SK-MEL-5 (cell line): ENCODE measurements around the gene UBASH3A. TPM values are rescaled to one million over a fixed set of nuclear protein-coding genes. Genes with fewer than 3 reads are reported as not detected.

Source experiments
- DNase-seq: peaks from one replicate; pipeline ENCODE4 v3.0.0-alpha.2; 2016; ENCODE audit warnings: low read depth, low spot score
- in situ Hi-C: cut with HindIII; loops from 2 replicates; pipeline ENCODE4 v1.10.0; 2016; ENCODE audit warnings: low sequenced_read_pairs, high pct_unique_total_duplicates, low pct_unique_long_range_greater_than_20kb
- total RNA-seq: library from RNA; depleted of rRNA; stranded (reverse); fragments of >200 nt; shearing (Covaris generic); gene quantifications from 2 replicates; pipeline ENCODE4 v1.2.3, GENCODE V29; 2014

UBASH3A gene
- total RNA-seq, 1 experiment from 2014 or later, result not detected

DNA sequence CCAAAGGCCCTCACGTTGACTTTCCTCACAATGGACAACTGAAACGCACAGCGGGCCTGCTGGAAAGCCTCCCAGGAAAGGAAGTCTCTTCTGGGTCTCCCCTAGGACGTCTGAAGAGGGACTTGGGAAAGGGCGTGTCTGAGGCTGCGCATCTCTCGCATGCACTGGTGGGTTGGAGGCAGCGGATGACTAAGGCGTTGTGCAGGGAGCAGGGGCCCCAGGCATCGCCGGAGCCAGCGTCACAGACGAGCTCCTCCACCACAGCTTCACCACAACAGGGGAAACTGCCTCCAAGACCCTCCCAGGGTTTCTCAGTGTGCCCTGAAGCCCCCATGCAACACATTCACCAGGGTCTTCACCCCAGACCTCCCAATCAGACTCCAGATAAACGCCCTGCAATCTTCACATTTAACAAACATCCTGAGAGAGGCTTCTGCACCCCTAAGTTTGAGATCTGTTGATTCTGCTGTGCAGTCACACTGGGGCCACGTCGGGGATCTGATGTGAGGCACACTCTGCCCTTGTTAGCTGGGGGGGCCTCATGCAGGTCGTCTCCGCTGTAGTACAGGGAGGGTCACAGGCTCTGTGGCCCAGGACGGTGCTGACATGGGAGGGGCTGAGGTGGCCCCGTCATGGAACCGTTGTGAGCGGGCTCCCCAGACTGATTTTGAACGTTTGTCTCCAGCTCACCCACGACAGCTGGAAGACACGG lies 30.4 kb upstream of the UBASH3A start:
- in situ Hi-C loops, result no loop called here

DNA sequence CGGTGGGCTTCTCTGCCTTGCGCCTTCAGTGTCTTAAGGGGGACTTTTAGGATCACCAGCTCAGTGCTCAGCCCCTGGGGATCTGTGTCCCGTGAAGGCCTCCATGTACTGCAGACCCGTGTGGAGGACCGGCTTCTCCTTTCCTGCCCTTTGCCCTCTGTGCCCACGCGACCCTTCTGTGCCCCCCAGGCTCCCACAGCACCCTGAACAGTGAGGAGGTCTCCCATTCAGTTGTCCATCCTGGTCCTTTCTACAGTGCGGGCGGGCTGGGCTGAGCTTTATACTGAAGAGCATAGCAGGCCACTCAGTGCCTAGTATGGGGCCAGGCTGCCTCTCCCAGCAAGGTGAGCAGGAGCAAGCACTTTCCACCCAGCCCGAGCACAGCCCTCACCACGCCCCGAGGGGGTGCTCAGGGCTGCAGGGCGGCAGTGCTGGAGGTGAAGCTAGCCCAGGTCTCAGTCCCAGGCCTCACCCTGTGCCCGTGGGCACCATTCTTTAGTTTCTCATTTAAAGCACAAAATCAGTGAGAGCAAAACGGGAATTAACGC lies 29.7 kb upstream of the UBASH3A start:
- no peak for DNase-seq
- in situ Hi-C loops, result no loop called here

More for the DNA sequence above, 30.4 kb upstream of the UBASH3A start:
- no peak for DNase-seq

DNA sequence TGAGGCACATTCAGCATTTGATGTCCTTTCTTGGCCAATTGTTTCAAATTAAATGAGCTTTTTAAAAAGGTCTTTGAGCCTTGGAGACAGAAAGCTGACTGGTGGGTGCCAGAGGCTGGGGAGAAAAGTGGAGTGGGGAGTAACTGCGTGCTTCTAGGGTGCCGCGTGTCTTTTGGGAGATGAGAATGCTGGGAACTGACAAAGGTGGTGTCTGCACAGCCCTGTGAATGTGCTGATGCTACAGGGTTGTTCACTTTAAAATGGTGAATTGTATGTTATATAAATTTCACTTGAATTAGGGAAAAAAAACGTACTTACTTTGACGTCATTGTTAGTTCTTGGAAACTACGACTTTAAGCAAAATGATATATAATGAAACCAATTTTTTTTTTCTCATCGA lies 29.2 kb upstream of the UBASH3A start:
- DNase-seq, result no peak
- in situ Hi-C loops, result no loop called here

DNA sequence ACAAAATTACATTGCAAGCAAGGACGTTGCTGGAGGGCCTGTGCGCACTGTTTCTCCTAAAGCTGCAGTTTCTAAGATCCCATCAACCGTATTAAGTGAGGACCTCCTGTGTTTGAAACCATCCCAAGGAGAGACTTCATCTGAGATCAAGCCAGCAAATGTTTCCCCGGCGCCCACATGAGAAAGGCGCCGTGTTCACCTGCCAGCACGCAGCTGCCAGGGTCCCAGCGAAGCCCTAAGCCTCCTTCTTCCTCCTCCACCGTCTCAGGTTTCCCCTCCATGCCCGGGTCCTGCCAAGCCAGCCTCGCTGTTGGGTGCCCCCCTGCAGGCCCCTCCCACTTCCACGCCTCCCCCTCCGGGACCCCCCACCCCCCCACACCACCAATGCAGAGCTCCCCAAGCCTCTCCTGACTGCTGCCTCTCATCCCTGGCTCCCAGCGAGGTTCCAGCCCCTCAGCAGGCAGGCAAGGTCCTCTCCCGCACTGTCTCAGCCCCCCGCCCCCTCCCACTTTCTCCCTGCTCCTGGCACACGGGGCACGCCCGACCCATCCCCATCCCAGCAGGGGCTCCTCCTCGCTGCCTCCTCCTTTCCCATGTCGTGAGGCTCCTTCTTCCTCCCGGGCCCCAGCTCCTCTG lies 28.7 kb upstream of the UBASH3A start:
- in situ Hi-C loops, result no loop called here
- DNase-seq, result no peak

DNA sequence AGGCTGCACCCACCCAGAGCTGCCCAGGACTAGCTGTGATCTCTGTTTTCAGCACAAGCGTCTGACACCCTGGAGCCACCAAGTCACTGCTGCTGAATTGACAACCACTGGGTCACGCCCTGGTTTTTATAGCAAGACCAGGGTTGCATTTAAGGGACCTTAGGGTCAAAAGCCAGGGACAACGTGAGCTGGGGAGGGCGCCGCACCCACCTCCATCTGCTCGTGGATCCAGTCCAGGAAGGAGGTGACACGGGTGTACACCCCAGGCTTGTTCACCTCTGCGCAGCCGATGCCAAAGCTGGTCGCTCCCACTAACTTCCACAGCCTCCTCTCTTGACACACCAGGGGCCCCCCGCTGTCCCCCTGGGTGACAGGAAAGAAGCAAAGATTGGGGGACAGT lies 28.2 kb upstream of the UBASH3A start:
- in situ Hi-C loops, result no loop called here
- DNase-seq, result no peak

DNA sequence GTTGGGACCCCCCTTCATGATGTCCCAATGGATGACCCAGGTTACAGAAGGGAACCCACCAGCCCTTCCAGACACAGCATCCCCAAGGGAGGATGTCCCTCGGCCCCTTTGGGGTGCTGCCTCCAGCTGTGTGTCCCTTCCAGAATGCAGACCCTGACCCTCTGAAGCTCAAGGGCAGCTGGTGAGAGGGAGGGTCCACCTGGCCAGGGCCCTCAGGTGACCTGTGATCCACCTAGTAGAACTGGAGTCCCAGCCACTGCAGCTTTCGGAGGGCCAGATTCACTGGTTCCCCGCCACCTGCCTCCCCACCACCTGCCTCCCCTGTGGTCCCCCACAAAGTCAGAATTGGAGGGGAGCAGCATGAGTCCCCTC lies 27.8 kb upstream of the UBASH3A start:
- in situ Hi-C loops, result no loop called here
- no peak for DNase-seq

DNA sequence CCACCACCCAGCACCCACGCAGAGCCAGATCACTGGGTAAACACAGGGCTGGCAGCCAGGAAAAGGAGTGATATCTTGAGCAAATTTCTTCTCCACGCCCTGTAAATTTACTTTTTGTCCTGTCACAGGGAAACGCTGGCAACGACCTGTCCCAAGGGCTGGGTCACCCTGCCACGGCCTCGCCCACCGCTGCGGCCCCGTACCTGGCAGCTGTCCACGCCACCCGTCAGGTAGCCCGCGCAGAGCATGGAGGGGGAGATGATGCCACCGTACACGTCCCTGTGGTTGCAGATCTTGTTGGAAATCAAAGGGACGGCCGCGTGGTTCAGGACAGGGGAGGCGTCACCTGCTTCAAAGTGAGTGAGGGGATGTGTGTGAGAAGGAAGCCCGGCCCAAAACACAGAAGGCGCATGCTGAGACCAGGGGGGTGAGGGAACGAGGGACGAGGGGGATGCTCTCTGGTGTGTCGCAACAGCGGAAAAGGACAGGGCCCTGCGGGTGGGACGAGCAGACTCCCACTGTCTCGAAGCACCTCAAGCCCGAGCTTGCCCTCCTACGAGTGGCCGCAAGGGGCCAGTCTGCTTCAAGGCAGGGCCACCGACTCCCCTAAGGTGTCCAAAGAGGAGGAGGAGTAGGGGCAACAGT lies 27.2 kb upstream of the UBASH3A start:
- in situ Hi-C loops, result no loop called here
- DNase-seq, result no peak

DNA sequence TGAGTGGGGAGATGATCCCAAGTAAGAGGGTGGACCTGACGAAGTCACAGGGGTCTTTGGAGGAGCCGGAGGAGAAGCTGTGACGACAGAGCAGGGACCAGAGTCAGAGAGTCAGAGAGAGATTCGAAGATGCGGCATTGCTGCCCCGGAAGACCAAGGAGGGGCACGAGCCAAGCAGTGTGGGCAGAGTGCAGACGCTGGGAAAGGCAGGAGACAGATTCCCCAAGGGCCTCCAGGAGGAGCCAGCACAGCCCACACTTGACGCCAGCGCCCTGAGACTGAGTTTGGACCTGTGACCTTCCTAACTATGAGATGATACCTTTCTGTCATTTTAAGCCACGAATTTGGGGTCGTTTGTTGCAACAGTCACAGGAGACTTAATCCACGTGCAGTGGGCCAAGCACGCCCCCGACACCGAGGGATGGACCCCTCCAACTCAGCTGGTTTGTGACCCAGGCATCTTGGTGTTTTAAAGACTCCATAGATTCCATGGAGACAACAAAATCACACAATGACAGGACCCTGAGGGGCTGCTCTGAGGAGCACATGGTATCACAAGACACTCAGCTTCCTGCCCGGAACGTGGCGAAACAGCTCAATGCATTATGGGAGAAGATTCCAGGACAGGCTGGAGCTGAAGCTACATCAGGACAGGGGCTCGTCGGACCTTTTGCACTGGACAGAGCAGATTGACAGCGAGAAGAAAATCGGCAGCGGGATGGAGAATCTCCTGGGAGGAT lies 26.3 kb upstream of the UBASH3A start:
- in situ Hi-C loops, result no loop called here
- DNase-seq, result peak; percentile 20

DNA sequence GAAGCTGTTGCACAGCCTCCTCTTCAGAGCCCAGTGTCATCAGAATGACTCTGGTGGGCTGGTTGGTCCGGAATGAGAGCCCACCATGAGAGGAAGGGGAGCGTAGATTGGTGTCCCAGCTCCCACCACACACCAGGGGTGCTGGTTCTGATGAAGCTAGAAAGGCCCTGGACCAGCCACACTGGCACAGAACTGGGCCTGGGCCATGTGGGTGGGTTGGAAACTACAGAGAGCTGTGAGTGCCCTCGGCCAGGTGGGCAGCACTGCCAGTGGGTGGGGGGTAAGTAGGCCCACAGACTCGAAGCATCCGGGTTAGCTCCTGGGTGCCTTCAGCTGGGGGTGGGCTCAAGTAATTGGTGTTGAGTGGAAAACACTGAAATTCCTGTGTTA lies 25.8 kb upstream of the UBASH3A start:
- no peak for DNase-seq
- in situ Hi-C loops, result no loop called here

DNA sequence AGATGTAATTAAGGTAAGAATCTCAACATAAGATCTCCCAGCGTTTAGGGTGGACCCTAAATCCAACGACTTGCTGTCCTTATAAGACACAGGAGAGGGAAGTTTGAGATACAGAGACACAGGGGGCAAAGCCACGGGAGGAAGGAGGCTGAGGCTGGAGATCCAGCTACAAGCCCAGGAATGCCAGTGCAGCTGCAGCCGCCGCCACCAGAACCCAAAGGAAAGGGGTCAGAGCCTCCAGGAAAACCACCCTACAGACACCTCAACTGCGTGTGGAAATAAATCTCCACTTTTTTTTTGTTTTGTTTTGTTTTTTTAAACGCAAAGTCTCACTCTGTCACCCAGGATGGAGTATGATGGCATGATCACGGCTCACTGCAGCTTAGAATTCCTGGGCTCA lies 25.3 kb upstream of the UBASH3A start:
- in situ Hi-C loops, result no loop called here
- no peak for DNase-seq

DNA sequence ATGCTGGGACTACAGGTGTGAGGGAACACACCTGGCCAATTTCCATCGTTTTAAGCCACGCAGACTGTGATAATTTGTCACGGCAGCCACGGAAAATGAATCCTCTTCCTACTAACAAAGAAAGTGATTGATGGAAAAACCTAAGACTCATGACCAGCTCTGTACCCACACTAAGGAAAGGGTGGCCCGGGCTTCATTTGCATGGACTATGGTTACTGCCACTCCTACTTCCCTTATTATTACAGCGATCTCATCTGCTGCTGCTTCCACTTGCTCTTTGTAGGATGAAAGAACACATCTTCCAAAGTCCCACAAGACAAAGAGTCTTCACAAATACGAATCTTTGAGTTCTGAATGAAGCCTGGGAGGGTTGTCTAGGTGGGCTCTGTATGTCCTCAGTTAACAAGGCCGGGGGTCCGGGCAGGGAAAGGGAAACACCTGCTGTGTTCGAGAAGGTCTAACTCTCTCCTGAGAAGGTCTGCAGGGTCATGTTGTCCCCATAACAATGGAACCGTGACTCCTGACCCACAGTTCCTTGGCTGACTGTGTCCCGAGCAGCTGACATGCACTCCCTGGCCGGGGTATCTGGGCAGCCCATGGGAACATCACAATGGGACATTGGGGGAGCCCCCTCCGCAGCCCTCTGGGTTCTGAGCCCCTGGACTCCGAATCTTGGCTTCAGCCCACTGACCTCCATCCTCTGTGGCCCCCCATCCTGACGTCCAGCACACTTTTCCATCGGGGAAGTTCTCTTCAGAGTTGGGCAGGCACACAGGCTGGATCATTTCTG lies 24.1 kb upstream of the UBASH3A start:
- DNase-seq, result no peak
- in situ Hi-C loops, result no loop called here

DNA sequence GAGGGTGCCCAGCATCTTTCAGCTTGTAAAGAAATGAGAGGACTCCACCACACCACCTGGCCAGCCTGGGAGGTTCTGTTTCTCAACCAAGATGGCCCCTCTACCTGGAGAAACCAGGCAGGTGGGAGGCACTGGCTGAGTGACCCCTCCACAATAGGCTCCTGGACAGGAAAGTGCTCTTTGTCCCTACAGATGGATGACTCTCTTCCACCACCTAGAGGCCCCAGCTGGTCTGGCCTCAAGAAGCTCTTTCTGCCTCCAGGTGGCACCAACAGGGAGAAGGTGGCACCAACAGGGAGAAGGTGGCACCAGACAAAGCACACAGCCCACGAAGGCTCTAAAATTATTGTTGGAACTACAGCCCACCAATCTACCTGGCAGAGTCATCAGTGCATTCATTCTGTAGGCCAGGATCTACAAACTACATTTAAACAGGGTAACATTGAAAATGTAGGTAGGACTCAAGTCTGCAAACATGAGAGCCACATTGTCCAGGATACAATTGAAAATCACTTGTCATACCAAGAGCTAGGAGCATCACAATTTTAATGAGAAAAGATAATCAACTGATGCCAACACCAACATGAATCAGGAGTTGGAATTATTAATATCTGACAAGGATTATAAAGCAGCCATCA lies 22.2 kb upstream of the UBASH3A start:
- peak; percentile 59 for DNase-seq
- in situ Hi-C loops, result no loop called here

DNA sequence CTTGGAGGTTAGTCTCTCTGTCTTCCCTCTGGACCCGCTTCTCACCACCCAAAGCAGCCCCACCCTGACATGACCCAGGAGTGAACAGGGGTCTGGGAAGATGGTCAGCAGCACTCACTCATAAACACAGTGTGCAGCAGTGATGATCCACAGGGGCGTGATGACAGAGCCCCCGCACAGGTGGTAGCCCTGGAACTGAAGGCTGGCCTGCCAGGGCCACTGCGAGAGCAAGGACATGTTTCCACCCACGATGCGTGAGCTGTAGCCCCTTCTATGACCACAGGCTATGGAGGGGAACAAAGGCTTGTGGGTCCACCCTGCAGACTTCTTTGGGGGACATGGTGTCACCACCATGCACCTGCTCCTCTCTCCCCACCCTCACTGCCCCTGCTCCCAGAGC lies 20.8 kb upstream of the UBASH3A start:
- in situ Hi-C loops, result no loop called here

DNA sequence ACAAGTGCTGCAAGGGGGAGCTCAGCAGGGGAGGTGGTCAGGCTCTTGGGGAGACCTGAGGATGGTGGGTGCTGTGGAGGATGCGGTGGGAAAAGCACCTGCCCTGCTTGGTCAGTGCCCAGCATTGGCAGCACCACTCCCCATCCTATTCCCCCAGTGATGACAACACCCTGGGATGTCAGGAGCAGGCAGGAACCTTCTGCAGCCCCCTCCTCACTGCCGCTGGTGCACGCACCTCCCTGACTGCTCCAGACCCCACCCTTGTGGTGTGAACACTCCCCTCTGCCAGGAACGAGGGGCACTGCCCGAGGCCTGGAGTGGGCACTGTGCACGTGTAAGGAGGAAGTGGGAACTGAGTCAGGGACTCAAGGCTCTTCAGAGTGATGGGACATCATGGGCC lies 20.4 kb upstream of the UBASH3A start:
- in situ Hi-C loops, result no loop called here
- DNase-seq, result no peak

More for the DNA sequence above, 20.8 kb upstream of the UBASH3A start:
- DNase-seq, result no peak

DNA sequence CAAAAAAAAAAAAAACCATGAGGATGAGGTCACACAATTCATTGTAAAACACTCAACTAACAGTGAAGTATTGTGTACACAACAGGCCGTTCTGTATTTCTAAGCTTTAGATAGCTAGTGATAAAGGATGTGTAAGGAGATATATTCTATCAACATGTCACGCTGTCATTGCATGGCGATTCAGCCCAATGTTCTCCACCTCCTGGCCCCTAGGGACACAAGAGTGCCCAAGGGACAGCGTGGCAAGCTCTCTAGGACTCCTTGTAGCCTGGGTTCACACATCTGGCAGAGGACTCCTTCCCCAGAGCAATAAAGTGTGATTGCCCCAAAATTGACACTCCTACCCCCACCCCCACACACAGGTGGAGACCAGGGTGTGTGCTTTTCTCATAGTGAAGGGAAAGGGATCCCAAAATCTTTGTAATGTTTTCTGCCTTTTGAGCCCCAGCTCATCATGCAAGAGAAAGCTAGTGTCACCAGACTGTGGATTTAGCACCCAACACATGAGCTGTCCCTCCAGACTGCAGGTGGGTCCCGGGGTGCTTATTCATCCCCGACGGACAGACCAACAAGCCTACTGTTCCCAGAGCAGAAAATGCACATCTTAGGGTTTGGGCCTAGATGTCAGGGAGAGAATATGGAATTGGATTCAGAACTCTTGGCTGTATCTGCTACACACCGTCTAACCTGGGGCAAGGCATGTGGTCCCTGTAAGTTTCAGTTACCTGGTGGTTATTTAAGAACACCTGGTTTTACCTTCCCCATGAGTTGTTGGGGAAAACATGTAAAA lies 19.4 kb upstream of the UBASH3A start:
- no peak for DNase-seq
- in situ Hi-C loops, result no loop called here

DNA sequence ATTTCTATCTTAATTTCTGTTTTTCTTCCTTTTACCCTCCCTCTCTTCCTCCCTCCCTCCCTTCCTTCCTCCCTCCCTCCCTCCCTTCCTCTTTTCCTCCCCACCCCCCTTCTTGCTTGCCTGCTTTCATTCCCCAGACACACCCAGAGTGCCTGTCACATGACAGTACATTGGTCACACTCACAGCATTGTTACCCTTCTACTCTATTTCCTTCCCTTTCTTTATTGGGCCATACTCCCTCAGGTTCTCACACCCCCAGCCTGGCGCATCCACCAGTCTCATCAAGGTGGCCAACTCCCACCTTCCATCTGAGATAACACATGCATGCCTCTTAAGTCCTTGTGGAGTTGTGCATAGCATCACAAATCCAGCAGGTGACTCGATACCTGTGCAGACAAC lies 18.7 kb upstream of the UBASH3A start:
- in situ Hi-C loops, result no loop called here

More for the DNA sequence above, 18.7 kb upstream of the UBASH3A start:
- no peak for DNase-seq
